SU-DHL-6 (cell line): ENCODE results near the gene HSDL2.
"Not testable (repeated sequence)": the region's sequence is repeated elsewhere in the genome, so short reads cannot be mapped to it uniquely, and the experiment has no call there.

Source experiments
- H2AFZ ChIP-seq: fragments of 200-600 bp; sonication (generic); 2 replicates; pipeline ENCODE4 v1.6.1; 2014; ENCODE audit warnings: low read depth, mild to moderate bottlenecking, moderate library complexity, mixed read lengths, antibody characterized with exemption, low read length; ENCODE audit not compliant: severe bottlenecking
- H3F3A ChIP-seq: fragments of 200-600 bp; shearing (Covaris generic); 2 replicates; pipeline ENCODE4 v1.6.0; 2016; ENCODE audit warnings: antibody characterized with exemption, mild to moderate bottlenecking; ENCODE audit not compliant: insufficient read depth
- H3K27ac ChIP-seq: fragments of 200-600 bp; sonication (generic); 2 replicates; pipeline ENCODE4 v1.5.1; 2016; ENCODE audit warnings: low read depth, mild to moderate bottlenecking, low read length, moderate library complexity, mixed read lengths
- H3K27me3 ChIP-seq: fragments of 200-600 bp; sonication (generic), shearing (Covaris generic); 2 replicates; pipeline ENCODE4 v1.6.0; 2014; ENCODE audit warnings: mild to moderate bottlenecking, low read length
- H3K36me3 ChIP-seq: fragments of 200-600 bp; sonication (generic); 2 replicates; pipeline ENCODE4 v1.6.1; 2014; ENCODE audit warnings: mild to moderate bottlenecking, low read length, mixed read lengths
- H3K4me2 ChIP-seq: fragments of 300-600, 200-600 bp; shearing (Covaris generic), sonication (generic); 2 replicates; pipeline ENCODE4 v1.6.0; 2014; ENCODE audit warnings: low read length, low read depth, mild to moderate bottlenecking; ENCODE audit not compliant: poor library complexity, severe bottlenecking
- H3K4me3 ChIP-seq: fragments of 200-600 bp; sonication (generic); 2 replicates; pipeline ENCODE4 v1.5.1; 2014; ENCODE audit warnings: antibody characterized with exemption, low read length, mild to moderate bottlenecking, mixed read lengths; ENCODE audit not compliant: insufficient read depth, poor library complexity, severe bottlenecking
- H3K79me2 ChIP-seq: fragments of 200-600 bp; sonication (generic); 2 replicates; pipeline ENCODE4 v1.6.1; 2014; ENCODE audit warnings: mild to moderate bottlenecking, low read length, moderate library complexity; ENCODE audit not compliant: insufficient read depth
- H3K9ac ChIP-seq: fragments of 200-600 bp; sonication (generic); 2 replicates; pipeline ENCODE4 v1.7.0; 2014; ENCODE audit warnings: mild to moderate bottlenecking, low read length
- H3K9me2 ChIP-seq: fragments of 200-600 bp; sonication (generic); replicated peaks from 2 replicates; pipeline ENCODE4 v1.6.1; 2014; ENCODE audit warnings: low read length; ENCODE audit not compliant: insufficient read depth
- H3K9me3 ChIP-seq: fragments of 200-600 bp; sonication (generic); 2 replicates; pipeline ENCODE4 v1.6.1; 2014; ENCODE audit warnings: low read length, mixed read lengths; ENCODE audit not compliant: insufficient read depth
- H4K20me1 ChIP-seq: fragments of 200-600 bp; sonication (generic); 2 replicates; pipeline ENCODE4 v1.6.1; 2014; ENCODE audit warnings: low read depth, mild to moderate bottlenecking, antibody characterized with exemption, low read length, moderate library complexity, mixed read lengths
- CTCF ChIP-seq: fragments of 200-600 bp; sonication (generic); IDR thresholded peaks from one replicate; pipeline ENCODE4 v1.5.1; 2017; ENCODE audit warnings: antibody characterized with exemption, mild to moderate bottlenecking, low read length, moderate library complexity; ENCODE audit not compliant: insufficient read depth, poor library complexity, severe bottlenecking
- EZH2phosphoT487 ChIP-seq: fragments of 200-600 bp; sonication (generic), shearing (Covaris generic); conservative IDR thresholded peaks from 2 replicates; pipeline ENCODE4 v1.6.1; 2018; ENCODE audit warnings: mild to moderate bottlenecking, antibody characterized with exemption, low read length, moderate library complexity, mixed read lengths

Gene HSDL2

GRCh38 chr9:112408819-112409218, 28.9 kb downstream of the HSDL2 start:
- H3K27ac ChIP-seq = no peak overlapping the region
- no peaks in the 10 kb centered on the region for H3K9me2 ChIP-seq
- no peaks in the 10 kb centered on the region for H4K20me1 ChIP-seq
- H3K9ac ChIP-seq = no peak overlapping the region
- H3K79me2 ChIP-seq = no peaks in the 10 kb centered on the region
- H3K4me3 ChIP-seq = no peak overlapping the region
- no peak overlapping the region for H2AFZ ChIP-seq
- H3K27me3 ChIP-seq = no peaks in the 10 kb centered on the region
- no peak overlapping the region for H3K4me2 ChIP-seq
- no peaks in the 10 kb centered on the region for H3K36me3 ChIP-seq
- H3F3A ChIP-seq = no peaks in the 10 kb centered on the region
- TF ChIP-seq CTCF (no peak), EZH2phosphoT487 (no peak)
- H3K9me3 ChIP-seq = no peaks in the 10 kb centered on the region

- H3K36me3 ChIP-seq = no peaks in the 10 kb centered on the region
- TF ChIP-seq EZH2phosphoT487 (no peak), CTCF (no peak)
- no peak overlapping the region for H3K4me2 ChIP-seq
Measured at GRCh38 chr9:112409758-112410157, 29.9 kb downstream of the HSDL2 start.

GRCh38 chr9:112411626-112412027, 31.7 kb downstream of the HSDL2 start:
- no peaks in the 10 kb centered on the region for H3K36me3 ChIP-seq
- no peaks in the 10 kb centered on the region for H3F3A ChIP-seq
- no peak overlapping the region for H3K9ac ChIP-seq
- no peaks in the 10 kb centered on the region for H3K27me3 ChIP-seq
- H3K4me3 ChIP-seq = no peak overlapping the region
- H3K27ac ChIP-seq = no peak overlapping the region
- no peaks in the 10 kb centered on the region for H3K79me2 ChIP-seq
- H2AFZ ChIP-seq = no peak overlapping the region
- TF ChIP-seq CTCF (no peak), EZH2phosphoT487 (no peak)
- no peaks in the 10 kb centered on the region for H4K20me1 ChIP-seq
- H3K4me2 ChIP-seq = no peak overlapping the region
- no peaks in the 10 kb centered on the region for H3K9me2 ChIP-seq
- H3K9me3 ChIP-seq = no peaks in the 10 kb centered on the region

More at GRCh38 chr9:112409758-112410157, 29.9 kb downstream of the HSDL2 start:
- no peaks in the 10 kb centered on the region for H3F3A ChIP-seq
- H3K4me3 ChIP-seq = no peak overlapping the region
- no peak overlapping the region for H2AFZ ChIP-seq
- H4K20me1 ChIP-seq = no peaks in the 10 kb centered on the region
- H3K9me3 ChIP-seq = no peaks in the 10 kb centered on the region
- no peaks in the 10 kb centered on the region for H3K9me2 ChIP-seq
- H3K79me2 ChIP-seq = no peaks in the 10 kb centered on the region
- H3K27ac ChIP-seq = no peak overlapping the region
- no peak overlapping the region for H3K9ac ChIP-seq
- no peaks in the 10 kb centered on the region for H3K27me3 ChIP-seq

GRCh38 chr9:112413728-112414127, 33.8 kb downstream of the HSDL2 start:
- H3F3A ChIP-seq, H3K4me2 ChIP-seq, H3K9ac ChIP-seq, H3K36me3 ChIP-seq, H3K9me3 ChIP-seq, H4K20me1 ChIP-seq, H2AFZ ChIP-seq, H3K27me3 ChIP-seq, H3K79me2 ChIP-seq, H3K27ac ChIP-seq, H3K9me2 ChIP-seq, H3K4me3 ChIP-seq: not testable (repeated sequence)
